CD1c-positive myeloid dendritic cell (primary cell): ENCODE data around the gene ZNF428.
"Not testable (repeated sequence)": the region's sequence is repeated elsewhere in the genome, so short reads cannot be mapped to it uniquely, and the experiment has no call there.

ENCODE experiments used
- DNase-seq: peaks from one replicate; pipeline ENCODE4 v3.0.0-alpha.2; 2016; ENCODE audit errors: extremely low spot score

Gene ZNF428

DNA sequence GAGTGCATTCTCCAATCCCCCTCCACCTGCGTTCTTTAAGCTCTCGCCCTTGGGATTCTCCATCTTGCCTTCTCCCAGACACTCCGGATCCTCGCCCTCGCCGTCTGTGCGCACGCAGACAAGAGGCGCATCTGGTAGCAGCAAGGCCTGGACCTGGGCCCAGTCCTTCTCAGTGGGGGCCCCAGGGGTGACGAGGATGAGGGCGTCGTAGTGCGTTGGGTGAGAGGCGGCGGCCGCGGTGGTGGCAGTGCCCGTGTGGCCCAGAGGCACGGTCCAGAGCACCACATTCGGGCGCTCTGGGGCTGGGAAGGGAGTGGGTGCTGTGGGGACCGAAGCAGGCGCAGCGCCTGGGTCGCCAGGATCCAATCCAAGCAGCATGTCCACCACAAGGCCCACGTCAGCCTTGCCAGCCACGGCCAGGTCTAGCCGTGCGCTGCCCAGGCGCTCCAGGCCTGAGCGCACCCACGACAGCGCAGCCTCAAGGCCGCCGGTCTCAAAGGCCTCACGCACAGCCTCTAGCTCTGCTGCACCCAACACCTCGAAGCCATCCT lies 26.6 kb downstream of the ZNF428 start:
- DNase-seq, result no peak

DNA sequence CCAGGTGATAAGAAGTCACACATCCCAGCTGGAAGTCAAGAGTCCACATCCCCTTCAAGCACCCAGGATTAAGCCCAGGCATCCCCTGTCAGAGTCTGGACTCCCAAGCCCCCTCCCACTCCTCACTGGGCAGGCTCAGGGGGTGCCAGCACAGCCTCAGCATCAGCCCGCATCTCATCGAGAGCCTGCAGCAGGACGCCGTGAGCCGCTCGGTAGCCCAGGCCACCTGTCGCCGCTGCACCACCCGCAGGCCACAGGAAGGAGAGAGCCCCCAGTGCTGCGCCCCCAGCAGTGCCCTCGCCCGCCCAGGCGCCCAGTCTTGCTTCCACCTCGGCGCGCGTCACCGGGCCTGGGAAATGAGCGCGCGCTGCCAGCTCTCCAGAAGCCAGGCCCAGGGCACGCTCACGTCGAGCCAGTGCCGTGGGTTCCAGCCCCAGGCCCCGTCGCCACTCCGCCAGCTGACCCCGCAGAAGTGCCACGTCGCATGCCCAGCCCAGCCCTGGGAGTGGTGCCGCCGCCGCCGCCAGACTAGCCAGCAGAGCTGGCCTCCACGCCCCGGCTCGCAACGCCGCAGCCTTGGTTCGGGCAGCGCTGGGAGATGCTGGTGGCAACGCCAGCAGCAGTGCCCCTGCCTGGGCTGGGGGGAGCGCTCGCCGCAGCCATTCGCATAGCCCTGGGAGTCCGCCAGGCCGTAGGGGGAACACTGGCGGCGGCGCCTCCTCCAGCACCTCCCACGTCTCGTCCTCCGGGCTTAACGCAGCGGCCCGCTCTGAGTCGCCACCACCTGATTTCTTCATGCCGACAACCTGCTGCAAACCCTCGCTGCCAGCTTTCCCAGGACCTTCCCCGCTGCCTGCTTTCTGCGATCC lies 27.3 kb downstream of the ZNF428 start:
- DNase-seq, result no peak

DNA sequence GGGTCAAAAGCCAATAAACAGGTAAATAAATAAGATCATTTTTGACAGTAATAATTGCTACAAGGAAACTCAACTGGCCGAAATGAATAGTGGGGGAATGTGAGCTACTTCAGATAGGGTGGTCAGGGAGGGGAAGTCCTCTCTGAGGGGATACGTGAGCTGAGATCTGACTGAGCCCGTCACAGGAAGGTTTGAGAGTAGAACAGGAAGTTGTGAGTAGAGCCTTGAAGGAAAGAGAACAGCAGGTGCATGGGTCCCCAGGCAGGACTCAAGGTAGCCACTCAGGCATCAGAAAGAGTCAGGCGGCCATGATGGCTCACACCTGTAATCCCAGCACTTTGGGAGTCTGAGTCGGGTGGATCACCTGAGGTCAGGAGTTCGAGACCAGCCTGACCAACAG lies 29.8 kb downstream of the ZNF428 start:
- no peak for DNase-seq

DNA sequence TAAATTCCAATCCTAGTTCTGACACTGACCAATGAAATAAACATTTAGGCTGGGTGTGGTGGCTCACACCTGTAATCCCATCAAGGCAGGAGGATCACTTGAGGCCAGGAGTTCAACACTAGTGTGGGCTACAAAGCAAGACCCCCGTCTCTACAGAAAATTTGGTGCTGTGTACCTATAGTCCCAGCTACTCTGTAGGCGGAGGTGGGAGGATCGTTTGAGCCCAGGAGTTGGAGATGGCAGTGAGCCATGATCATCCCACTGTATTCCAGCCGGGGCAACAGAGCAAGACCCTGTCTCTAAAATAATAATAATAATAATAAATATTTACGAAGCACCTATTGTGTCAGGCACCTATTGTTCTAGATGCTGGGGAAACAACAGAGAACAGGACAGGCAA lies 30.2 kb downstream of the ZNF428 start:
- DNase-seq, result no peak

DNA sequence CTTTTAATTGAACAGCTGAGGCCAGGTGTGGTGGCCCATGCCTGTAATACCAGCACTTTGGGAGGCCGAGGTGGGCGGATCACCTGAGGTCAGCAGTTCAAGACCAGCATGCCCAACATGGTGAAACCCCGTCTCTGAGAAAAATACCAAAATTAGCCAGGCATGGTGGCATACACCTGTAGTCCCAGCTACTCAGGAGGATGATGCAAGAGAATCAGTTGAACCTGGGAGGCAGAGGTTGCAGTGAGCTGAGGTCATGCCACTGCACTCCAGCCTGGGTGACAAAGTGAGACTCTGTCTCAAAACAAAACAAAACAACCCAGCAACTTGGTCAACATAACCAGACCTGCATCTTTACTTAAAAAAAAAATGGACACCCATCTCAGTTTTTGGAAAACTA lies 32.4 kb downstream of the ZNF428 start:
- not testable (repeated sequence) for DNase-seq

- DNase-seq, result no peak
Measured at GRCh38 chr19:43586346-43586745, 33.1 kb downstream of the ZNF428 start.

DNA sequence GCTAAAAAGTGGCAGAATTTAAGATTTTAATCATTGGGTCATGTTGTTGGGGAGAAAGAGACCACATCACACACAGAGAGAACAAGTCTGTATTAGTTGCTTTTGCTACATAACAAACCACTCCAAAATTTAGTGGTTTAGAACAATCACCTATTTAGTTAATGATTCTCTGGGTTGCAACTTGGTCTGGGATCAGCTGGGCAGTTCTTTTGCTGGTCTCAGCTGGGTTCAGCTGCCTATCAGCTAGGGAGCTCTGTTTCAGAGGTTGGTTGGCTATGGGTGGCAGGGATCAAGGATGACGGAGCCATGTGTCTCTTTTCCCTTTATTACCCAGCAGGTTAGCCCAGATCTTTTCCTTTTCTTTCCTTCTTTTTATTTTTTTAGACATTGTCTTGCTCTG lies 34.9 kb downstream of the ZNF428 start:
- no peak for DNase-seq

DNA sequence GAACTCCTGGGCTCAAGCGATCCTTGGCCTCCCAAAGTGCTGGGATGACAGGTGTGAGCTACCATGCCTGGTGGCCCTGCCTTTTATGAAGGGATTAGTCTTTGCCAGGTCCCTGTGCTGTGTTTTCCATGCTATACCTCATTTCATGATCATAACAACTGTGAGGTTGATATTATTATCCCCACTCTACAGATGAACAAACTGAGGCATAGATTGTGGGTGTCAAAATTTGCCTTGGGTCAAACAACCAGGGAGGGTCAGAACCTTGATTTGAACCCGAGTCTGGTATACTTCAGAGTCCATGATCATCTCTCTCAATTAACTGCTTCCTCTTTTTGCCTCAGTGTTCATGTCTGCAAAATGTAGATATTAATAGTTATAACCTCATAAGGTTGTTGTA lies 36.9 kb downstream of the ZNF428 start:
- DNase-seq, result no peak

DNA sequence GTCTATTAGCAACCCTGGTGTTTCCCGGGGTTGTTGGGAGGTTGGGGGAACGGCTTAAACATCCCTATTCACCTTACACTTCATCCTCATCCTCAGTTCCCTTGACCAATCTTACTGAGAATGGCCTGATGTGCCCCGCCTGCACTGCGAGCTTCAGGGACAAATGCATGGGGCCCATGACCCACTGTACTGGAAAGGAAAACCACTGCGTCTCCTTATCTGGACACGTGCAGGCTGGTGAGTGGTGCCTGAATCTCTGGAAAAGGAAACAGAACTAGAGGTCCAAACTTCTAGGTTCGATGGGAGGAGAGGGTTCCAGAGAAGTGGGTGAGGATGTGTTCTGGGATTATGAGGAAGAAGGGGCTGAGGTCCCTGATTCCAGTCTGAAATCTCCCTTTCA lies 38.0 kb downstream of the ZNF428 start:
- DNase-seq, result no peak

DNA sequence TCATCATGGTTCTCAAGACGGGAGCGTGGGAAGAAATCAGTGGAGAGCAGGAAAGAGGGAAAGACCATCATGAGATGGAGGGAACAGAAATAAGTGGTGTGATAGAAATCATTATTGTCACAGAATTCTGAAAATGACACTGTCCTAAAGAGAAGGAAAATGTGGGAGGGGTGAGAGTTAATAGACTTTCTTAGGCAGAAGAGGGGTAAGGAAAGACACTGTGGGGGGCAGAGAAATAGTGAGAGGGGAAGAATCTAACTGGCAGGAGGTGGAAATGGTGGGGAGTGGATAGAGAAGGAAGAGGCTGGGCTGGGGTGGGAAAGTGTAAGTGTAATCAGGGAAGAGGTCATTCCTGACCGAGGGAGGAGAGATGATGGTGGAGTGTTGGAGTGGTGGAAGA lies 40.6 kb downstream of the ZNF428 start:
- no peak for DNase-seq

GRCh38 chr19:43575955-43576878 lies 43.2 kb downstream of the ZNF428 start:
- no peak for DNase-seq

DNA sequence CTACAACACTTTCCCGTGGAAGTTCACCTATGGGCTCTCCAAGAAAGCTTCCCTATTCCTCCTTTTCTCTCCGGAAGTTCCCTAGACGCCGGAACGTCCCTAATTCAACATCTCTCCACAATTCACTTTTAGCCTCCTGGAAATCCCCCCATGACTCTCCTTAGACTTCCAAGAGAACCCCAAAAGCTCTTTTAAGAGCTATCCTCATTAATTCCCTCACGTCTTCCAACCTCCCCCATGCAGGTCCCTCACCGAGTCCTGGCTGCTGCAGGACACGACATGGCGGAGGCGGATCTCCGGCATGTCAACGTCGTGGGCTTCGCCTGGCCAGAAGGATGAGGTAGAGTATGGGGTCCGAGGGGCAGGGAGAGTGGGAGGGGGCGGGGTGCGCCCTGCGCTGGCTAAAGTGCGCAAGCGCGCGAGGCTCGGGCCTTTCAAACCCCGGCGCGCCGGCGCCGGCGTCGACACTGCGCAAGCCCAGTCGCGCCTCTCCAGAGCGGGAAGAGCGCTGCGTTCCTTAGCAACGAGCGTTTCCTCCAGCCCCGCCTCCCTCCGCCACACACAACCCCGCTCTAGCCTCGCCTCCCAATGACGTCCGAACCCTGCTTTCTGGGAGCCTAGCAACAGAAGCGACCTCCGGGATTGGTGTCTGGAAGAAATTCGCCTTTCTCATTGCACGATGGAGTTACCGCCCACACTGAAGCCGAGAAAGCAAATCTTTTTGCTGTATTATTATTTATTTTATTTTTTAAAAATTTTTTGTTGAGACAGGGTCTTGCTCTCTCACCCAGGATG lies 44.1 kb downstream of the ZNF428 start, which contains the start of the genes PINLYP and XRCC1:
PINLYP (plus strand) TSS at position 646 of the 795 bp plus-strand sequence. CDS start 1,391 bp downstream, outside the sequence.
XRCC1 (minus strand) TSS at position 372 of the 795 bp plus-strand sequence; CDS start at position 303, 69 bp downstream.
- DNase-seq, result peak; percentile 99

DNA sequence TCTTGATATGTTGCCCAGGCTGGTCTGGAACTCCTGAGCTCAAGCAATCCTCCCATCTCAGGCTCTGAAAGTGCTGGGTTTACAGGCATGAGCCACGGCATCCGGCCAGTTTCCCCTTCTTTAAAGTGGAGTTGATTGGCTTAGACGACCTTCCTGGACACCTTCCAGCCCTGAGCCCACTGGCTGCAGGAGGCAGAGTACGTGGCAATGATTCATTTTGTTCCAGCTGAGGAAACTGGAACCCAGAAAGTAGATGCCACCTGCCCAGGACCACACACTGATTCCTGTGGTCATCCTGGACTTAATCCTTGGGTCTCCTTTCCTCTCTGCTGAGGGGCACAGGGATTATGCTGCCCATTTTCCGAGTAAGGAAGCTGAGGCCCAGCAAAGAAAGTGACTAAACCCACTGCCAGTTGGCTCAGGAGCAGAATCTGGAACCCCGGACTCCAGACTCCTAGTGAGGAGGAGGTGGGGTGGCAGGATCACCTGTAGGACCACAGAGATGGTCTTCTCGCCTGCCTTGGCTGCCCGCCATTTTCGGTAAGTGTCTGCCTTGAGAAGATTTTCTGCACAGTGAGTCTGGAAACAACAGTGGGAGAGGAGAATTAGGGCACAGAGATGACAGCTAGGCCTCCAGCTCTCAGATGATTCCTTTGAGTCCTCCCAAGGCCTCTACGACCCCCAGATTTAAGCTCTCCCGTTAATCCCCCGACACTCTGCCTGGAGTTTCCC lies 44.8 kb downstream of the ZNF428 start:
- no peak for DNase-seq

- DNase-seq, result no peak
Measured at GRCh38 chr19:43572171-43572588, 47.2 kb downstream of the ZNF428 start.

DNA sequence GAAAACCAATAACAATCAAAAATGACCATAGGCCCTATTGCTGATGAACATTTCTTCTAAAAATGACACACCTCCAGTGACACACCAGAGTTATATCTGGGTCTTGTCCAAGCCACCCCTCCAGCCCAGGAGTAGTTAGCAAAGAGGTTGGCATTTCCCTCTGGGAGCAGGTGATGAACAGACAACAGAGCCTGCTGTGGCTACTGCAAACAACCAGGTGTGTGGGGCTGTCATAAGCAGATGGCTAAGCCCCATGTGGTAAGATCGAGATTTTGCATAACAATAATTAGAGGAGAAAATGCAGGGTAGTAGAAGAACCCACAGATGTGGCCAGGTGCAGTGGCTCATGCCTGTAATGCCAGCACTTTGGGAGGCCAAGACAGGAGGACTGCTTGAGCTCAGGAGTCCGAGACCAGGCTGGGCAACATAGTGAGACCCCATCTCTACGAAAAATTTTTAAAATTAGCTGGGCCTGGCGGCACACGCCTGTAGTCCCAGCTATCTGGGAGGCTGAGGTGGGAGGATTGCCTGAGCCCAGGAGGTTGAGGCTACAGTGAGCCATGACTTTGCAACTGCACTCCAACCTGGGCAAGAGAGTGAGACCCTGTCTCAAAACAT lies 49.1 kb downstream of the ZNF428 start:
- no peak for DNase-seq

DNA sequence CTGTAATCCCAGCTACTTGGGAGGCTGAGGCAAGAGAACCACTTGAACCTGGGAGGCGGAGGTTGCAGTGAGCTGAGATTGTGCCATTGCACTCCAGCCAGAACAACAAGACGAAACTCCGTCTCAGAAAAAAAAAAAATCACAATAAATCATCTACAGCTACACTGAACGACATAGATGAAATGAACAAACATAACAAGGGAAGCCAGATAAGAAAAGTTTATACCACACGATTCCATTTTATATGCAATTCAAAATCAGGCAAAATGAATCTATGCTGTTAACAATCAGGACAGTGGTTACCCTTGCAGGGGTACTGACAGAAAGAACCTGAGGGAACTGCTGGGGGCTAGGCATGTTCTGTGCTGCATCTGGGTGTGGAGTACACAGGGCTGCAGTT lies 49.8 kb downstream of the ZNF428 start:
- DNase-seq, result no peak

- DNase-seq, result no peak
Measured at GRCh38 chr19:43564800-43565199, 54.6 kb downstream of the ZNF428 start.

DNA sequence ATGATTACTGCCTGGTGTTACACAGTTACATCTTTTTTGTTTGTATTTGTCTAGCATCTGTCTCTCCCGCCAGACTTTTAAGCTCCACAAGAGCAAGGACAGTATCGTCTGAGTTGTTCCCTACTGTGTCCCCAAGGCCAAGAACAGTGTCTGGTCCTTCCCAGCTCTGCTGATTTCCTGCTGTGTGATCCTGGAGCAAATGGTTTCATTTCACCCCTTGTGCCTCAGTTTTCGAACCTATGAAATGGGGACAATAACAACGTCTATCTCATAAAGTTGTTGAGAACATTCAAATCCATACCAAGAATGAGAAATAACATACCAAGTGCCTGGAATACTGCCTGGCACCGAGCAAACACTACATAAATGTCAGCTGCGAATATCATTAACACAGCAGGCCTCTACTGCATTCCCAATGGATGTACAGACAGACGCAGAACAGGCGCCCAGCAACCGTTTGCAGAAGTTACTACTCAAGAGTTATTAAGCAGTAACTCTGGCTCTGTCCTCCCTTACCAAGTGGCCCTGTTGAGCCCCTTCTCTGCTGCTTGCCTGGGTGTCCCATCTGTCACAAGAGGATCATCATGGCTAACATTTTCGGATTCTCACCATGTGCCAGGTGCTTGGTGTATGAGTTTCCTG lies 55.5 kb downstream of the ZNF428 start:
- no peak for DNase-seq

DNA sequence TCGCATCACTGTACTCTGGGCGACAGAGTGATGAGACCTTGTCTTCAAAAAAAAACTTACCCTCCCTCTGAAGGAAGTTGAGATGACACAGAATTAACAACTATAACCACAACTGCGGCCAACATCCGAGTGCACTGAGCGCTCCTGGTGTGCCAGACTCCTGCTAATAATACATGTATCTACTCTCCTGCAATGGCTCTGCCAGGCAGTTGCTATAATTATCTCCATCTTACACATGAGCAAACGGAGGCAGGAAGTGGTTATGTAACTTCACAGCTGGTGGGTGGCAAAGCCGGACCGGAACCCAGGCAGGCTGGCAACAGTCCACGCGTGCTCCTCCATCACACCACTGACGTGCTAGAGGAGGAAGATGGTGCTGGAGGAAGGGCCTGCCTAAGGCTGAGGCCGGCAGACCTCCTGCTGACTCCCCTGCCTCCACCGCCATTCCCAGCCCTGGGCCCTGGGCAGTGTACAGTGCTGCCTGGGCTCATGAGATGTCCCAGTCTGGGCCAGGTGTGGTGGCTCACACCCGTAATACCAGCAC lies 56.7 kb downstream of the ZNF428 start:
- DNase-seq, result peak; percentile 85
